ENCODE data around the gene THNSL1.

Gene THNSL1

DNA sequence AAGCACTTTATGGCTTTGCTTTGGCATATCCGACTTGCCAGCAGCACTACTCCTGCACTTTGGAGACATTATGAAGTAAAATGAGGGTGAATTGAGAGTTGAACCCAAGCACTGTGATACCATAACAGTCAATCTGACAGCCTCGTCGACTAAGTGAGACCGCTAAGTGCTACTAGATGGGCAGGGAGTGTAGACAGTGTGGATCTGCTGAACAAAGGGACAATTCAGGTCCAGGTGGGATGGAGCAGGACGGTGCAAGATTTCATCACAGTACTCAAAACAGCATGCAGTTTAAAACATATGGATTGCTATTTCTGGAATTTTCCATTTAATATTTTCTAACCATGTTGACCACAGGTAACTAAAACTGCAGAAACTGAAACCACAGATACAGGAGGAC is 43.2 kb upstream of the THNSL1 start:
- H3K27me3 Mint-ChIP-seq (ENCODE audit: low read depth): peaks cover 3% of the 10 kb centered on the region
- TF ChIP-seq, protein P1, sequence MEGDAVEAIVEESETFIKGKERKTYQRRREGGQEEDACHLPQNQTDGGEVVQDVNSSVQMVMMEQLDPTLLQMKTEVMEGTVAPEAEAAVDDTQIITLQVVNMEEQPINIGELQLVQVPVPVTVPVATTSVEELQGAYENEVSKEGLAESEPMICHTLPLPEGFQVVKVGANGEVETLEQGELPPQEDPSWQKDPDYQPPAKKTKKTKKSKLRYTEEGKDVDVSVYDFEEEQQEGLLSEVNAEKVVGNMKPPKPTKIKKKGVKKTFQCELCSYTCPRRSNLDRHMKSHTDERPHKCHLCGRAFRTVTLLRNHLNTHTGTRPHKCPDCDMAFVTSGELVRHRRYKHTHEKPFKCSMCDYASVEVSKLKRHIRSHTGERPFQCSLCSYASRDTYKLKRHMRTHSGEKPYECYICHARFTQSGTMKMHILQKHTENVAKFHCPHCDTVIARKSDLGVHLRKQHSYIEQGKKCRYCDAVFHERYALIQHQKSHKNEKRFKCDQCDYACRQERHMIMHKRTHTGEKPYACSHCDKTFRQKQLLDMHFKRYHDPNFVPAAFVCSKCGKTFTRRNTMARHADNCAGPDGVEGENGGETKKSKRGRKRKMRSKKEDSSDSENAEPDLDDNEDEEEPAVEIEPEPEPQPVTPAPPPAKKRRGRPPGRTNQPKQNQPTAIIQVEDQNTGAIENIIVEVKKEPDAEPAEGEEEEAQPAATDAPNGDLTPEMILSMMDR (IDR thresholded peaks at IDR 0.05; ENCODE audit: unreplicated experiment in 3 of 3): no peak
- no peaks in the 10 kb centered on the region for H3K36me3 Mint-ChIP-seq (ENCODE audit: low read depth)
- no peak overlapping the region for H3K27ac Mint-ChIP-seq
- no peaks in the 10 kb centered on the region for H3K9me3 Mint-ChIP-seq
- peaks cover 20% of the 10 kb centered on the region for H3K4me1 Mint-ChIP-seq
- no peak overlapping the region for H3K4me3 Mint-ChIP-seq

DNA sequence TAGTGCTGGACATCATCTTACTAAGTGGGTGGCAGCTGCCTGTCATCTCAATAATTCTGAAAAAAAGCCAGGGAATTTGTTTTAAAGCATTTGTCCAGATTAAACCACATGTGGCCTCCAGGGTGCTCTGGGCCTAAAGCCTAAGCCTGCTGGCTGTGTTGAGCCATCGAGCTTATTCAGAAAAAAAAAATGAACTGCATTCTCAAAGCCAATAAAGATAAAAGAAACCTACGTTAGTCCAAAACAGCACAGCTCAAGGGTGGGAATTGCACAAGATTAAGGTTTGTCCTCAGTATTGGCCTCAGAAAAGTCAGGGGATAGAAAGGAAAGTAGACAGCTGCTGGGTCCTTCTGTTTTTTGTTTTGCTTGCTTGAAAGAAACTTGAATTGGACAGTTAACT is 41.4 kb upstream of the THNSL1 start:
- Mint-ChIP-seq H3K4me1 (peaks cover 14% of the 10 kb centered on the region), H3K4me3 (no peak overlapping the region), H3K9me3 (no peaks in the 10 kb centered on the region), H3K27ac (peak overlapping the region in 2 of 3 experiments; percentile 56 to 73), H3K36me3 (ENCODE audit: low read depth) (no peaks in the 10 kb centered on the region), H3K27me3 (ENCODE audit: low read depth) (peaks cover 3% of the 10 kb centered on the region)
- TF ChIP-seq, protein P1 (IDR thresholded peaks at IDR 0.05; ENCODE audit: unreplicated experiment in 3 of 3): no peak

DNA sequence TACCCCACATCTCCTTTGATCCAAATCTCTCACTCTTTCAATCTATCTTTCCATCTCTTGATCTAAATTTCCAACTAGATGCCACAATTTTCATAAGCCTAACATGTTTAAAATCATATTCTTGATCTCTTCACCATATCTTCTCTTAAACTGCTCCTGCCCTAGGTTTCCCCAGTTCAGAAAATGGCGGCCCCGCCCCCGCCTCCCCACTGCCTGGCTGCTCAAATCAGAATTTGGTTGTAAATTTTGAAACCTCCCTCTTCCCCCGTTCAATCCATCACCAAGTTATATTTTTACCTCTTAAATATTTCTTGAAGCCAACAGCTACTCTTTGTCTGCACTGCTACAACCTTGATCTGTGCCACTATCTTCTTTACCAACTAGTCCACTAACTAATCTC is 36.7 kb upstream of the THNSL1 start:
- TF ChIP-seq, protein P1 (IDR thresholded peaks at IDR 0.05; ENCODE audit: unreplicated experiment in 3 of 3): no peak
- Mint-ChIP-seq H3K4me3 (no peak overlapping the region), H3K4me1 (peaks cover 19% of the 10 kb centered on the region), H3K9me3 (no peaks in the 10 kb centered on the region), H3K36me3 (ENCODE audit: low read depth) (no peaks in the 10 kb centered on the region), H3K27me3 (ENCODE audit: low read depth) (peaks cover 3% of the 10 kb centered on the region), H3K27ac (no peak overlapping the region)

DNA sequence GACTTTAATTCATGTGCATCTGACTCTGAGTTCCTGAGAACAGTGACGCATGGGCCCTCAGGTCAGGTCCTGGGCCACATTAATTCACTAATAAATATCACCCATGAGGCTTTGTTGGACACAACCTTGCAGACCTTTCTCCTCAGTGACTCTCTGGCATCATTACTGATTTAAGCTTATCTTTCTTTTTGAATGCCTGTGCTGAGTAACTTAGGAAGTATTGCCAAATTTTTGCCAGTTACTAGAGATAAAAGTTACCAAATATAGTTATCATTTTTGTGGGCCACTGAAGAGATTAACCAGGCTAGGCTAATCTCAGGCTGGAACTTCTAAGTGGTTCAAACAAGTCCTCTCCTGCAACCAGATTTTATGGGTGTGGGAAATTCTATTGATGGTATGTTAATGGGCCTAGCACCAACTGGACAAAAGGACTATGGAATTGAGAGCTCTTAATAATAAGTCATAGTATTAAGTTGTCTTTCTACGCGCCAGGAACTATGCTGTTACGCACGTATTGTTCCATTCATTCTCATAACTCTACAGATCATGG is 35.2 kb upstream of the THNSL1 start:
- H3K27ac Mint-ChIP-seq: no peak overlapping the region
- peaks cover 13% of the 10 kb centered on the region for H3K4me1 Mint-ChIP-seq
- no peaks in the 10 kb centered on the region for H3K36me3 Mint-ChIP-seq (ENCODE audit: low read depth)
- H3K9me3 Mint-ChIP-seq: no peaks in the 10 kb centered on the region
- no peak overlapping the region for H3K4me3 Mint-ChIP-seq
- H3K27me3 Mint-ChIP-seq (ENCODE audit: low read depth): no peaks in the 10 kb centered on the region
- TF ChIP-seq, protein P1 (IDR thresholded peaks at IDR 0.05; ENCODE audit: unreplicated experiment in 3 of 3): no peak

DNA sequence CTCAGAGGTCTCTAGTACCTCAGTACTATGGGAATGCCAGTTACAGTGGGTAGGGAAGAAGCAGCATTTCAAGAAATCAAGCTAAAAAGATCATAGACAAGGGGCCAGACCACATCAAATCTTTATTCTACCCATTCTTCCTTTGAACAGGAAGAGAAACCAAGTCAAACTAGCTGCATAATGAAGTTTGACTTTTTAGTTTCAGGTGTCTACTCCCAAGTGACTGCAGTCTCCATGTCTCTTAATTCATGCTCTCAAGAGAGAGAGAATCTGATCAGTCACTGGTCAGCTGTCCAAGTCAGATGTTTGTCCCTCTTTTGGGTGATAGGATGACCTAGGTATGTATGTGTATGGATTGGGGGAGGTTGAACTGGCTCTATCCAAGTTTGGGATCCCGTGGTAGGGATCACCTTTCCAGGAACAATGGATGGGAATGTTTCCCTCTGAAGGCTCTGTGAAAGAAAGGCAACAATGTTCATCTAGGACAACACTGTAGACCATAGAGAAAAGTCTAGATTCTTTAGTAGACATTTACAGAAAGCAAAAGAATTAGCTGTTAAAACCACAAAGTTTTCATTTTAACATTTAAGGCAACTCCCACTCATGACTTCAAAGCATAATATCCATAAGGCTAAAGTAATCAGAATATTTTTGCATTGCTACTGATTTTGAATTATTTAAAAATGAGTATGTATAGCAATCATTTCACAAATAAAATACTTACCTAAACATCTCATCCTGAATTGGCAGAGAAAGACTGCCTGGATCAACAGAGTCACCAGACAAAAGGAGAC is 33.9 kb upstream of the THNSL1 start:
- Mint-ChIP-seq H3K36me3 (ENCODE audit: low read depth) (no peaks in the 10 kb centered on the region), H3K27ac (no peak overlapping the region), H3K4me3 (no peak overlapping the region), H3K27me3 (ENCODE audit: low read depth) (no peaks in the 10 kb centered on the region), H3K9me3 (no peaks in the 10 kb centered on the region), H3K4me1 (peaks cover 16% of the 10 kb centered on the region)
- TF ChIP-seq, protein P1 (IDR thresholded peaks at IDR 0.05; ENCODE audit: unreplicated experiment in 3 of 3): no peak

DNA sequence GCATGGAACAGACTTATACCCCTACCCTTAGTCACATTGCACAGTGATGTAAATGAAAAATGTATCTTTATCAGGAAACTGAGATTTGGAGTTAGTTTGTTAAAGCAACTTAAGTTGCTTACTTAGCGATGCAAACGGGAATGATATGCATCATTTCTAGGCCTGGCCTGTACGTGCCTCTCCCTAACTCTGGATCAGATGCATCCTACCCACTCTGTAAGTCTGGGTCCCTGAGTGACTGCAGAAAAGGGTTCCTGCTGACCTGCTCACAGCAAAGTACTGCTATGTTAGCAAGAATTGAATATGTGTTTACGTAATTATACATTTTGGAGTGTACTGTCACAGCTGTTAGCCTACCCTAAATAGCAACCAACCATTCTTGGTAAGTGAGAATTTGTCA is 33.3 kb upstream of the THNSL1 start:
- no peaks in the 10 kb centered on the region for H3K36me3 Mint-ChIP-seq (ENCODE audit: low read depth)
- H3K27me3 Mint-ChIP-seq (ENCODE audit: low read depth): no peaks in the 10 kb centered on the region
- TF ChIP-seq, protein P1 (IDR thresholded peaks at IDR 0.05; ENCODE audit: unreplicated experiment in 3 of 3): no peak
- H3K4me1 Mint-ChIP-seq: peaks cover 16% of the 10 kb centered on the region
- no peak overlapping the region for H3K27ac Mint-ChIP-seq
- H3K4me3 Mint-ChIP-seq: no peak overlapping the region
- no peaks in the 10 kb centered on the region for H3K9me3 Mint-ChIP-seq

All from nephron (organoid).